HG02759 (cell line): Measurements from ENCODE around the gene KCNJ4.
"Not testable (repeated sequence)": the region's sequence is repeated elsewhere in the genome, so short reads cannot be mapped to it uniquely, and the experiment has no call there.

Experiments used
- ATAC-seq: cut with Tn5 transposase; IDR thresholded peaks from one replicate; pipeline ENCODE4 v1.9.1; 2021; ENCODE audit warnings: mild to moderate bottlenecking, moderate library complexity; ENCODE audit not compliant: unreplicated experiment

The KCNJ4 gene

GRCh38 chr22:38388506-38389427, 66.2 kb downstream of the KCNJ4 start:
- not testable (repeated sequence) for ATAC-seq

GRCh38 chr22:38386918-38387317, 68.1 kb downstream of the KCNJ4 start:
- ATAC-seq: not testable (repeated sequence)

- no peak for ATAC-seq
Measured at GRCh38 chr22:38383417-38383816, 71.6 kb downstream of the KCNJ4 start.

- not testable (repeated sequence) for ATAC-seq
Measured at GRCh38 chr22:38381371-38381770, 73.6 kb downstream of the KCNJ4 start.
